ENCODE measurements around the gene STAG1. TPM values are rescaled to one million over a fixed set of nuclear protein-coding genes. Genes with fewer than 3 reads are reported as not detected.
A peak's percentile ranks its signal among the peaks of the same experiment; 100 is the strongest.

STAG1 gene
- total and polyA plus RNA-seq, 2 of the 13 experiments (the other 11 are each of a cell fraction or from before 2014, with no cell fraction given): 6.2 to 25.9 TPM

GRCh38 chr3:136740351-136740958, 11.7 kb downstream of the STAG1 start:
- peaks cover 18% of the 10 kb centered on the region for H3K4me1 ChIP-seq (ENCODE audit: insufficient read depth, low read length)
- 94% methylated on average over 7 of the region's 7 CpGs for WGBS (ENCODE audit: low lambda C conversion rate)
- POLR2A ChIA-PET: interaction anchor here (1.0 to 1.6 kb wide), 2 partner anchors 12 kb away, joined by 3 to 5 read pairs; partner anchors contain the start of gene STAG1
- no peaks in the 10 kb centered on the region; a peak in 1 of 5 replicates for H3K36me3 ChIP-seq (replicated peaks in 1 of 2; ENCODE audit: control insufficient read depth in 1 of 2, insufficient read depth in 2 of 2, low read length in 2 of 2)
- intact Hi-C loops (cut with micrococcal nuclease; ENCODE audit: unreplicated experiment): no loop called here
- CTCF ChIA-PET (ENCODE audit: low intra/inter-chr PET ratio, low total read pairs): no interaction called here
- FAIRE-seq: no peak
- in situ Hi-C loops (cut with HindIII; ENCODE audit: extremely low pct_ligation_motif_present, low pct_unique_long_range_greater_than_20kb): loop anchor here (25.0 kb wide), 1 partner anchor 178 kb away; no protein-coding TSS in a partner anchor
- H3K27ac ChIP-seq (ENCODE audit: extremely low read length, insufficient read depth, low read length): no peak overlapping the region
- H3K9me3 ChIP-seq (ENCODE audit: low read length): 0 out of 2 replicates have a peak, but pooled peaks cover 4% of the 10 kb centered on the region
- no peak for DNase-seq (ENCODE audit: low spot score)
- H3K79me2 ChIP-seq (ENCODE audit: insufficient read depth, low read length): peaks cover 87% of the 10 kb centered on the region
- H2AFZ ChIP-seq (ENCODE audit: low read length): no peak overlapping the region
- H4K20me1 ChIP-seq (ENCODE audit: insufficient read depth, low read length): no peaks in the 10 kb centered on the region
- H3K4me2 ChIP-seq (ENCODE audit: low read depth, low read length): no peak overlapping the region
- H3K4me3 ChIP-seq (replicated peaks in 1 of 3; ENCODE audit: insufficient read depth in 1 of 3, low read depth in 2 of 3, low read length in 3 of 3): no peak overlapping the region
- H3K27me3 ChIP-seq (ENCODE audit: control insufficient read depth in 1 of 2, insufficient read depth in 2 of 2, low read length in 2 of 2): no peaks in the 10 kb centered on the region
- ATAC-seq: peak; percentile 61
- no peak overlapping the region for H3K9ac ChIP-seq (ENCODE audit: insufficient read depth, low read depth, low read length)
- no TSS peak for BruUV-seq (replicated peaks)
- TF ChIP-seq JUN (CRISPR knock-in tag; IDR thresholded peaks at IDR 0.05) (no peak), CREB1 (IDR thresholded peaks at IDR 0.05) (no peak), CREB1 (CRISPR knock-in tag; IDR thresholded peaks at IDR 0.05) (no peak), ZNF276 (CRISPR knock-in tag; IDR thresholded peaks at IDR 0.05; ENCODE audit: low read depth) (no peak), GATAD2A (CRISPR knock-in tag; IDR thresholded peaks at IDR 0.05) (peak; percentile 45; the same call in 1 of the 2 replicates), ZBTB3 (CRISPR knock-in tag; IDR thresholded peaks at IDR 0.05; ENCODE audit: borderline replicate concordance, low read depth) (no peak), KDM6A (CRISPR knock-in tag; IDR thresholded peaks at IDR 0.05; ENCODE audit: low read depth) (no peak), ZNF33A (CRISPR knock-in tag; IDR thresholded peaks at IDR 0.05; ENCODE audit: borderline replicate concordance) (no peak), NR2F6 (IDR thresholded peaks at IDR 0.05) (peak; percentile 62), NR2F6 (CRISPR knock-in tag; IDR thresholded peaks at IDR 0.05) (no peak), SIN3B (IDR thresholded peaks at IDR 0.05; ENCODE audit: low read length) (no peak), ZNF563 (CRISPR knock-in tag; IDR thresholded peaks at IDR 0.05) (no peak), ZNF3 (CRISPR knock-in tag; IDR thresholded peaks at IDR 0.05) (no peak), SOX13 (IDR thresholded peaks at IDR 0.05) (no peak), SOX13 (CRISPR knock-in tag; conservative IDR thresholded peaks at IDR 0.05 in 1 of 2, IDR thresholded peaks at IDR 0.05 in 1 of 2) (peak in 1 of 2 experiments; percentile 48; a peak in 2 of 4 replicates), CC2D1A (CRISPR knock-in tag; IDR thresholded peaks at IDR 0.05) (no peak), IRX3 (CRISPR knock-in tag; IDR thresholded peaks at IDR 0.05; ENCODE audit: borderline replicate concordance, low read depth) (no peak), ZBTB2 (CRISPR knock-in tag; IDR thresholded peaks at IDR 0.05; ENCODE audit: low read depth) (no peak), ZNF460 (CRISPR knock-in tag; IDR thresholded peaks at IDR 0.05; ENCODE audit: borderline replicate concordance) (peak; percentile 21; the same call in 1 of the 2 replicates), SP2 (CRISPR knock-in tag; IDR thresholded peaks at IDR 0.05) (no peak), ZNF496 (CRISPR knock-in tag; IDR thresholded peaks at IDR 0.05; ENCODE audit: insufficient replicate concordance) (no peak), ZNF17 (CRISPR knock-in tag; IDR thresholded peaks at IDR 0.05) (no peak), ELF1 (CRISPR knock-in tag; IDR thresholded peaks at IDR 0.05) (no peak), ZNF569 (CRISPR knock-in tag; IDR thresholded peaks at IDR 0.05; ENCODE audit: borderline replicate concordance) (no peak), ZFAT (CRISPR knock-in tag; conservative IDR thresholded peaks at IDR 0.05) (no peak), DPF2 (CRISPR knock-in tag; IDR thresholded peaks at IDR 0.05; ENCODE audit: borderline replicate concordance, low read depth) (no peak)

Data from HepG2 (cell line).